ENCODE results near the gene SHB. TPM values are rescaled to one million over a fixed set of nuclear protein-coding genes. Genes with fewer than 3 reads are reported as not detected.
A peak's percentile ranks its signal among the peaks of the same experiment; 100 is the strongest.

SHB gene
- total RNA-seq, 3 donors from 2014 or later, result 2.6 to 4.0 (median 3.4) TPM

DNA sequence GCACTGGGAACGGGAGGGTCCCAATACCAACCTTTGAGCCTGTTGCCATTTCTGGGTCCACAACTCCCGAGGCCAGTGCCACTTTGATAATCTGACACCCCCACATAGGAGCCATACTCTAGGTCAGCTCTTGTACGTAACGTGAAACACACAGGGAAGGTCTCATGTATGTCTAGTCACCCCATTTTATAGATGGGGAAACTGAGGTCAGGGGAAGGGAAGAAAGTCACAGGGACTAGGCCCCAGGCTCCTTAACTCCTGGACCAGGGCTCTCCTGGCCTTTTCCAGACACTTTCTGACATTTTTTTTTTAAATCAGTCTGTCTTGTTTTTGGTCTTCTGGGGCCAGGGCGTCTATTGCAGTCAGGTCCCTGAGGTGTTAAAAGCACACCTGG, 84.8 kb downstream of the SHB start:
- no peaks in the 10 kb centered on the region for H3K4me1 Mint-ChIP-seq (ENCODE audit: low read depth)

DNA sequence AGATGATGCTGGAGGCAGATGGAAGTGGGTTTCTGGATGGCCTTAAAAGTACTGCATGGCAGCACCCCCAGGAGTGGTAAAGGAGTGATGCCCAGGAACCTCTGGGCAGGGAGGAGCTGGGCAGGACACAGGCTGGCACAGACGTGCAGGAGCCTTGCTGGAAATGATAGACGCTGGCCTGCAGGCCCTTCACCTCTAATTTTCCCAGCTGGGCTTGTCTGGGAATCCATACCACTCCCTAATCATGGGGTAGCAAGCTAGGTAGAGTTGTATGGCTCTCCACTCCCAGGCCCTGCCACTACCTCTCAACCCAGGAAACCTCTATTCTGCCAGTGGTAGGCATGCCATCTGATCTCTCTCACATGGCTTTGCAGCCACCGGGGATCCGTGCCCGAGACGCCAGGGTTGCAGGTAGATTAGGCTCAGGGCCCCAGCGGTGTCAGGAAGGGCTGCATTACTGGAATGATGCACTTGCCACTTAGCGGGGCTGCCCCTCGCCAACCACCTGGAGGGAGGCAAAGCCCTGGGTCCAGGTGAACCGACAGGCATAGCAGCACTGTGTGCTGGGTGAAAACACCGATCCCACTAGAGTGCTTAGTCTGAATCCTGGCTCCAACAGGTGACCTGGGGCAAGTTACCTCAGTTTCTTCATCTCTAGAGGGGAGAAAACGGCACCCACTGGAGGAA, 85.5 kb downstream of the SHB start:
- Mint-ChIP-seq H3K9me3 (no peaks in the 10 kb centered on the region), H3K36me3 (ENCODE audit: insufficient read depth) (no peaks in the 10 kb centered on the region), H3K27me3 (ENCODE audit: low read depth) (no peaks in the 10 kb centered on the region), H3K4me3 (no peak overlapping the region), H3K4me1 (ENCODE audit: low read depth) (no peaks in the 10 kb centered on the region)
- ATAC-seq, result no peak
- no peak for DNase-seq

More for the DNA sequence above, 84.8 kb downstream of the SHB start:
- Mint-ChIP-seq H3K36me3 (ENCODE audit: insufficient read depth) (no peaks in the 10 kb centered on the region), H3K9me3 (no peaks in the 10 kb centered on the region), H3K27me3 (ENCODE audit: low read depth) (no peaks in the 10 kb centered on the region), H3K4me3 (no peak overlapping the region)
- DNase-seq (no peak), ATAC-seq (no peak)

DNA sequence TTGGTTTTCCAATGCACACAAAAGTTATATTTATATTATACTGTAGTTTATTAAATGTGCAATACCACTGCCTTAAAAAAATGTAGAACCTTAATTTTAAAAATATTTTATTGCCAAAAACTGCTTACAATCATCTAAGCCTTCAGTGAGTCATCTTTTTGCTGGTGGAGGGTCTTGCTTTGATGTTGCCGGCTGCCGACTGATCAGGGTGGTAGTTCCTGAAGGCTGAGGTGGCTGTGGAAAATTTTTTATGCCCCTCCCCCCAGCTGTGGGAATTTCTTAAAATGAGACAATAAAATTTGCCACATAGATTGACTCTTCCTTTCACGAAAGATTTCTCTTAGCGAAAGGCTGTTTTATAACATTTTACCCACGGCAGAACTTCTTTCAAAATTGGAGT, 89.2 kb downstream of the SHB start:
- H3K36me3 Mint-ChIP-seq (ENCODE audit: insufficient read depth), result no peaks in the 10 kb centered on the region
- ATAC-seq (no peak), DNase-seq (no peak)
- H3K9me3 Mint-ChIP-seq, result no peaks in the 10 kb centered on the region
- H3K4me3 Mint-ChIP-seq, result no peak overlapping the region
- H3K27me3 Mint-ChIP-seq (ENCODE audit: low read depth), result peaks cover 4% of the 10 kb centered on the region
- no peaks in the 10 kb centered on the region for H3K4me1 Mint-ChIP-seq (ENCODE audit: low read depth)

DNA sequence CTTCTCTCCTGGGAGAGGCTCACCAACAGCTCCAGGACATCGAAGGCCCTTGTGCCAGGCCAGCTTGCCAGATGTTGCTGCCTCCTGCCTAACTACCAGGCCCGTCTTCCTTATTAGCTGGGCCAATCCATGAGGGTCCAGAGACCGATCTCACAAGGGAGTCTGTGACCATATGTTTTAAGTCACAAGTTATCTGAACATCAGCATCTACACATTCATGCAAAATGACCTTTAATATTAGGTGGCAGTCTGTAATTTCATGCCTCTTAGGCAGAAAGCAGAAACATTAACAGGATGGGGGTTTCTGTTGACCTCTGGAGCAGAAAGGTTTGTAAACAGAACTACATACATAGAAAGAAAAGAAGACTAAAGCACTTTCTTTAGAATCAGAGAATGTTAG, 90.0 kb downstream of the SHB start:
- no peaks in the 10 kb centered on the region for H3K9me3 Mint-ChIP-seq
- no peak overlapping the region for H3K4me3 Mint-ChIP-seq
- no peaks in the 10 kb centered on the region for H3K4me1 Mint-ChIP-seq (ENCODE audit: low read depth)
- ATAC-seq, result no peak
- H3K27me3 Mint-ChIP-seq (ENCODE audit: low read depth), result peaks cover 4% of the 10 kb centered on the region
- H3K36me3 Mint-ChIP-seq (ENCODE audit: insufficient read depth), result no peaks in the 10 kb centered on the region
- no peak for DNase-seq

DNA sequence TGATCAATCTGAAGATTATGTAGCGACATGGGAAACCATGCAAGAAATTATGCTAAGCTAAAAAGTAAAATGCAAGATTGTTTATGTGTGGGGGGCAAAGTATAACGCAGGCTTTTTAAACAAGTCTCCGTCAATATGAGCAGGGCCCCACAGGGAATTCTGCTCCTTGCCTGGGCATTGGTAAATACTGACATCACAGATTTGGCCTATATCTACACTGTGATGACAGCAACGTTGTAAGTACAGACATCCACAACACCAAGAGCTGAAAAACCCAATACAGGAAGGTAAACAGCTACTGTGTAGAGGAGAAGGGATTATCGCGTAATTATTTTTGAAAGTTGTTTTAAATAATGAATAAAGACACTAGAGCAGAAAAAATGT, 90.6 kb downstream of the SHB start:
- Mint-ChIP-seq H3K4me3 (no peak overlapping the region), H3K36me3 (ENCODE audit: insufficient read depth) (no peaks in the 10 kb centered on the region), H3K27me3 (ENCODE audit: low read depth) (peaks cover 4% of the 10 kb centered on the region), H3K9me3 (no peaks in the 10 kb centered on the region), H3K4me1 (ENCODE audit: low read depth) (no peaks in the 10 kb centered on the region)
- DNase-seq (no peak), ATAC-seq (no peak)

DNA sequence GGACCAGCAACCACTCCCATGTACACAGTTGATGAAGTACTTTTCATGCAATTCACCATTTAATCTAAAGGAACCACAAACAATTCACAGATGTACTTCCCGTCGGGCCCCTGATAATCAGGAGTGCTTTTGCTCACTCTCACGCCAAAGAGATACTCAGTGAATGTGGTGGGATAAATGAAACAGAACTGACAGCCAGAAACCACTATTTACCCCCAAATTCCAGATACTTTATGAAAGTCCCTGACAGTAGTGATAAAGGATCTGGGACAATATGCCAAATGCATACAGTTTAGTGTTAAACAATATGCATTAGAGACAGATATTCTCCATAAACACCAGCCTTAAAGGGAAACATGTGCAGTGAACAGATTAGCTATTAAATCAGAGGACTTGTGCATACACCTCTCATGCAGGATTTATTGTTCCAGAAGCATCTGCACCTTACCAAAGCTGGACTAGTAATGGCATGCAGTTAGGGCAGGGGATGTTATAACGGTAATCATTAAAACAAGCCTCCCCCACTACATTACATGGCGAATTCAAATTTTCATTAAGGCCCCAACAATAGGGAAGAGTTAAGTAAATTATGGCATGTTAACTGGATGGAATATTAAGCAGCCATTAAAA, 91.1 kb downstream of the SHB start:
- H3K9me3 Mint-ChIP-seq, result no peaks in the 10 kb centered on the region
- ATAC-seq (no peak), DNase-seq (no peak)
- H3K4me1 Mint-ChIP-seq (ENCODE audit: low read depth), result no peaks in the 10 kb centered on the region
- peaks cover 4% of the 10 kb centered on the region for H3K27me3 Mint-ChIP-seq (ENCODE audit: low read depth)
- no peak overlapping the region for H3K4me3 Mint-ChIP-seq
- no peaks in the 10 kb centered on the region for H3K36me3 Mint-ChIP-seq (ENCODE audit: insufficient read depth)

DNA sequence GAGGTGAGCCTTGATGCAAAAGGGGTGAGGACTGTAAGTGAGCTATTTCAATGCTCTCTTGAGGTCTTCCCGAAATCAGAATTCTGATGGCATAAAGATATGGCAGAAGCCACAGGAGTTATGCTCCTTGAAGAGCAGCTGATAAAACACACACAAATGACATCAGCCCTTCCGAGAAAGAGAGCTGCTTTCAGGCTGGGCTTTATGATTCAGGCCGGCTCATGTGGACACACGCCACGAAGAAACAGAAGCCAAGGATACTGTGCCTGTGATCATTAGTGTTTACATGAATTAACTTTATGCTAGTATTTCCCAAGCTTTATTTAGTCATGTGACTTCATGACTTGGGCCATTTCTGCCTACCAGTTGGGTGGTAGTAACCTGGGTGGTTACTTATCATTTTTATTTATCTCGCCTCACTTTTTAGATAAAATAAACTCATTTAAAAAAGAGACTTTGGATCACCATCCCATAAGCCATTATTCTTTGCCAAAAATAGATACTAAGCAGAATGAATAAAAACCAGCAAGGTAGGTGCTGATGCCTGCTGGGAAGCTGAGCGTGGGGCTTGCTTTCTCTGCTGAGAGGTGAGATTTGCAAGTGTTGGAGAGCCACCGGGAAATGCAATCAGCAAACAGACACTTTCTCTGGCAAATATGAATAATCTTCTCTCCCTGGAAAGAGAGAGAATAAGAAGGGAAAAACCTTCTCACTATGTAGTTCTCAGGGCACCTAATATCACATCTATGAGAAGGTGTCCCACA, 92.1 kb downstream of the SHB start:
- Mint-ChIP-seq H3K4me1 (ENCODE audit: low read depth) (no peaks in the 10 kb centered on the region), H3K27me3 (ENCODE audit: low read depth) (peaks cover 4% of the 10 kb centered on the region), H3K36me3 (ENCODE audit: insufficient read depth) (no peaks in the 10 kb centered on the region), H3K9me3 (no peaks in the 10 kb centered on the region), H3K4me3 (no peak overlapping the region)
- ATAC-seq (no peak), DNase-seq (no peak)

DNA sequence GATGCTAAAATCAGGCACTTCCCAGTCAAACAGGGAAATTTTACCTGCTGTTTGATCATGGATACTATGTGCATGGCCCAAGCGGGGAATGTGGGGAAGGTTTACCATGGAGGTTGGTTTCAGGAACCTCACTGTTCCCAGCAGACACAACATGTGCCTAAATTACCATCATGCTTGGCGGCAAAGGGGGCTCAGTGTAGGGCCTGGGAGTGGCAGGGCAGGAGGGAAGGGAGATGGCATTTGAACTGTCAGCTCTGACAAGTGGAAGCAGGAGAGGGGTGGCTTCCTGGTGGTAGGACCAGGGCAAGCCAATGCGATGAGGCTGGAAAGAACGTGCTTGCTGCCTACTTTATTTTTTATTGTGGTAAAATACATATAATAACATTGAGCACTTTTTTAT, 93.4 kb downstream of the SHB start:
- Mint-ChIP-seq H3K9me3 (no peaks in the 10 kb centered on the region), H3K36me3 (ENCODE audit: insufficient read depth) (no peaks in the 10 kb centered on the region), H3K4me3 (no peak overlapping the region), H3K27me3 (ENCODE audit: low read depth) (peaks cover 4% of the 10 kb centered on the region), H3K4me1 (ENCODE audit: low read depth) (no peaks in the 10 kb centered on the region)
- DNase-seq, result no peak
- no peak for ATAC-seq

DNA sequence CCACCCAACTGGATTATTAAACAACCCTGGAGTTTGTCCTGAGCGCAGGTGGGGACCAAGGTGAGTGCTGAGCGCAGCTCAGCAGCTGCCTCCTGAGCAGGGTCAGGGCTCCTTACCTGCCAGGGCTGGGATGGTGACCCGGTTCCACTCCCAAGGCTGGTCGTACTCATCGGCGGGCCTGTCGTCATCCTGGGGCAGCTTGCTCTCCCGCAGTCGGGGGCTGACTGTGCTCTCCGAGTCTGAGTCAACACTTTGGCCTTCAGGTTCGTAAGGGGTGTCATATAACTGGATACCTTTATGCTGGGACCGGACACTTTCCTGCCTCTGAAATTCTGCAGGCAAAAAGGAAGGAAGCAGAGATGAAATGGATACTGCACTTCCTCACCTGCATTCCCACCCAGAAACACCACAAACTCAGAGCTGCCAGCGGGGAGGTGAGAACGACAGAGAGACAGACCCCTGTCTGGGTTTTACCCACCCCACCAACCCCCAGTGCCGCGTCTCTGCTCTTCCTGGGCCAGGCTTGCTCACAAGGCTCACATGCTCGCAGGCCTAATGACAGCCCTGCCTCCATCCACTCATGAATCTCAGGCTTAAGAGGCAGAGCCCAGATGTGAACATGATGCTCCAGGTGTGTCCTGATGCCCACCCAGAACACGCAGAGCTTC, 94.4 kb downstream of the SHB start:
- Mint-ChIP-seq H3K27me3 (ENCODE audit: low read depth) (peaks cover 4% of the 10 kb centered on the region), H3K4me3 (no peak overlapping the region), H3K9me3 (no peaks in the 10 kb centered on the region), H3K4me1 (ENCODE audit: low read depth) (no peaks in the 10 kb centered on the region), H3K36me3 (ENCODE audit: insufficient read depth) (no peaks in the 10 kb centered on the region)
- DNase-seq, result no peak
- no peak for ATAC-seq

DNA sequence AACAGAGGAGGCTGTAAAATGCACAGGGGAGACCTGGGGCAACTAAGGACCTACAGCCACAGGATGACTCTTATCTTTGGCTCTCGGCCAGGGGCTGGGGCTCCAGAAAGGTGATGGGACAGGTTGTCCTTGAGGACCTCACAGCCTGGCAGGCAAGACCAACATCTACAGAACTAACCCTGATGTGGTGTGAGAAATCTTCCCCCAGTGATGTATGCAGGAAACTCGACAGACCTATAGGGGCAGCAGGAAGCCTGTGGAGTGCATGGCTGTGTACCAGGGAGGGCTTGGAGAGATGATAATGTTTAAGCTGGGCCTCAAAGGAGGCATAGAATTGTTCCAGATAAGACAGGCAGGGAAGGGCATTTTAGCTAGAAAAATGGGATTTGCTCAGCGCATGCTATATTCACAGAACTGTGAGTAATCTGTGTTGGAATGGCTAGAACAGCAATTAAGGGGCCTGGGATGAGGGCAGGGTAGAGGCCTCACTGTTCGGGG, 96.6 kb downstream of the SHB start:
- H3K4me3 Mint-ChIP-seq, result no peak overlapping the region
- no peaks in the 10 kb centered on the region for H3K4me1 Mint-ChIP-seq (ENCODE audit: low read depth)
- no peak for DNase-seq
- no peak for ATAC-seq
- H3K27me3 Mint-ChIP-seq (ENCODE audit: low read depth), result peaks cover 2% of the 10 kb centered on the region
- no peaks in the 10 kb centered on the region for H3K9me3 Mint-ChIP-seq
- H3K36me3 Mint-ChIP-seq (ENCODE audit: insufficient read depth), result no peaks in the 10 kb centered on the region

DNA sequence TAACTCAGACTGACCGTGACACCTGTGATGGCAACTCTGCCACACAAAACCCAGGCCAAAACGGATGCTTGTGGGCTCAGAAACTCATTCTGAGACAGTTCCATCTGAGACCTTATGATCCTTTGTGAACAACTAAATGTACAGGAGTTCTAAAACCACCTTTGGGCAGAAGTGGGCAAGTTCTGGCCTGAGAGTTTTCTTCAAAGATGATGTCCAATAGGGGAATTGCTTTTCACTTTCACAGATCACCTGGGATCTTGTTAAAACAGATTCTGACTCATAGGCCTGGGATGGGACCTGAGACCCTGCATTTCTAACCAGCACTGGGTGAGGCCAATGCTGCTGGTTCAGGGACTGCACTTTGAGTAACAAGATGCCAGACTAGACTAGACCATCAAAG, 97.3 kb downstream of the SHB start:
- Mint-ChIP-seq H3K4me1 (ENCODE audit: low read depth) (no peaks in the 10 kb centered on the region), H3K9me3 (no peaks in the 10 kb centered on the region), H3K36me3 (ENCODE audit: insufficient read depth) (no peaks in the 10 kb centered on the region), H3K4me3 (no peak overlapping the region), H3K27me3 (ENCODE audit: low read depth) (peaks cover 2% of the 10 kb centered on the region)
- ATAC-seq (no peak), DNase-seq (no peak)

DNA sequence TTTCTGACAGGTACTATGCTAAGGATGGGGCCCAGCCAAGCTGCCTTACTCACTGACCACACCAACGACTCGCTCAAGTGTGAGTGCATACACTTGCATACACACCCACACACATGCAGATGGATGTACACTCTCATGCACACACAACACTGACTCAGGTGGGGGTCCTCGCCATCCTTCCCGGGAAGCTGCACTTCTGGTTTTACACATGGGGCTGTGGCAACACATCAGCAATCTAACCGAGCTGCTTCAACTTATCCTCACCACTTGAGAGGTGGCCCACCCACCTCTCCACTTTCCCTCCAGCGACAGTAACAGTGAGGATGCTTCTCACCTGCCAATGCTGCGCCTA, 97.9 kb downstream of the SHB start:
- no peaks in the 10 kb centered on the region for H3K4me1 Mint-ChIP-seq (ENCODE audit: low read depth)
- H3K27me3 Mint-ChIP-seq (ENCODE audit: low read depth), result peaks cover 2% of the 10 kb centered on the region
- no peaks in the 10 kb centered on the region for H3K36me3 Mint-ChIP-seq (ENCODE audit: insufficient read depth)
- ATAC-seq, result peak in 1 of 2 donors; percentile 60
- H3K4me3 Mint-ChIP-seq, result no peak overlapping the region
- no peaks in the 10 kb centered on the region for H3K9me3 Mint-ChIP-seq
- no peak for DNase-seq

DNA sequence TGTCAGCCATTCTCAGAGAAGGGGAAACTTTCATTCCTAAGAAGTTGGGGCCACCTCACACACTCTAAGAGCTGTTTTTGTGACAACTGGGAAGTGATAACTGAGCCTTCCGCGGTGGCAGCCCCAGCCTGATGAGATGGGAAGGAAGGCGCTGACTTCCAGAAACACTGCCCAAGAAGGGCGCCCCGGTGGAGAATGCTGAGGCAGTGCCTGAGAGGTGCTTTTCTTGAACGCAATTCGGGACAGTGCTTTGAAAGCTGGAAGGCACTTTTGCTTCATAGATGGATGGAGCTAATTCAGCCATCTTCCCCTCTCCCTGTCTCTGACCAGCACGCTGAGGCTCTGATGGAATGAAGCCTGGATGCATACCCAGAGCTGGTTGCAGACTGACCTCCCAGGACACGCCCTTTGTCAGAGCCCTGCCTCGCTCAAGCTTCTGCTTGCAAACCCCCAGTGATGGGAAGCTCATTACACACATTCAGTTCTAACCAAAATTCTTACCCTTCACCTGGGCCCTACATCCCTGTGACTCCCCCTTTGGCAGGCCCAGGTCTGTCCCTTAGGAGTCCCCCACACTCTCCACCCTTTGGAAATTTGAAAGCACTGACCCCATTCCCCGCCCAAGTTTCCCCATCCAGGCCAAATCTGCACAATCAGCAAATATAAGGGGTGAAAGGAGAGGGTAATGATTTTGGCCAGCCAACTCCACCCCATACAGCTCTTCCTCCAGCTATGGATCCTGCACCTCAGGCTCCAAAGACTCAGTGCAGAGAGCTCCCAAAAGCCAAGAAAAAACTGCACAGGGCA, 98.5 kb downstream of the SHB start:
- DNase-seq (no peak), ATAC-seq (no peak)
- no peaks in the 10 kb centered on the region for H3K9me3 Mint-ChIP-seq
- no peak overlapping the region for H3K4me3 Mint-ChIP-seq
- no peaks in the 10 kb centered on the region for H3K4me1 Mint-ChIP-seq (ENCODE audit: low read depth)
- no peaks in the 10 kb centered on the region for H3K36me3 Mint-ChIP-seq (ENCODE audit: insufficient read depth)
- H3K27me3 Mint-ChIP-seq (ENCODE audit: low read depth), result peaks cover 1% of the 10 kb centered on the region
